ENCODE results near the gene MIOX. TPM values are rescaled to one million over a fixed set of nuclear protein-coding genes. Genes with fewer than 3 reads are reported as not detected.
"Not testable (repeated sequence)": the region's sequence is repeated elsewhere in the genome, so short reads cannot be mapped to it uniquely, and the experiment has no call there.

The MIOX gene
- total RNA-seq, 2 donors from 2014 or later, result not detected

GRCh38 chr22:50517495-50518260, 31.0 kb downstream of the MIOX start:
- no peak for TF ChIP-seq CTCF (conservative IDR thresholded peaks at IDR 0.05)
- H3K4me3 ChIP-seq (ENCODE audit: low read length), result no peak overlapping the region
- H3K27ac ChIP-seq (ENCODE audit: low read depth, low read length), result no peak overlapping the region
- H3K9me3 Mint-ChIP-seq, result no peaks in the 10 kb centered on the region
- H3K36me3 Mint-ChIP-seq (ENCODE audit: low read depth), result peaks cover 33% of the 10 kb centered on the region
- 92% methylated on average over 12 to 20 of the region's 20 CpGs for WGBS, 2 experiments (ENCODE audit: insufficient coverage in 1 of 2, insufficient read length in 1 of 2)
- no peaks in the 10 kb centered on the region for H3K4me1 Mint-ChIP-seq
- H3K27me3 Mint-ChIP-seq (ENCODE audit: insufficient read depth), result no peaks in the 10 kb centered on the region
- H3K27ac Mint-ChIP-seq, result no peak overlapping the region
- H3K9ac ChIP-seq (ENCODE audit: extremely low read depth, low read length, poor library complexity, severe bottlenecking), result no peak overlapping the region
- no peaks in the 10 kb centered on the region for H3K9me3 ChIP-seq (ENCODE audit: control insufficient read depth, low read length)
- H3K36me3 ChIP-seq (ENCODE audit: control insufficient read depth, insufficient read depth, low read length), result peaks cover 27% of the 10 kb centered on the region
- no peaks in the 10 kb centered on the region for H3K4me1 ChIP-seq (ENCODE audit: control insufficient read depth, insufficient read depth, low read length)
- peak; percentile 62 for DNase-seq
- no peak overlapping the region for H3K4me3 Mint-ChIP-seq
- H3K27me3 ChIP-seq (ENCODE audit: control insufficient read depth, insufficient read depth, low read length, poor library complexity, severe bottlenecking), result no peaks in the 10 kb centered on the region

GRCh38 chr22:50518606-50519005, 31.9 kb downstream of the MIOX start:
- H3K27ac Mint-ChIP-seq, result no peak overlapping the region
- H3K9me3 Mint-ChIP-seq, result no peaks in the 10 kb centered on the region
- no peak for TF ChIP-seq CTCF (conservative IDR thresholded peaks at IDR 0.05)
- Histone ChIP-seq H3K9ac (ENCODE audit: extremely low read depth, low read length, poor library complexity, severe bottlenecking) (no peak overlapping the region), H3K36me3 (ENCODE audit: control insufficient read depth, insufficient read depth, low read length) (peaks cover 31% of the 10 kb centered on the region), H3K4me1 (ENCODE audit: control insufficient read depth, insufficient read depth, low read length) (no peaks in the 10 kb centered on the region), H3K4me3 (ENCODE audit: low read length) (no peak overlapping the region), H3K27ac (ENCODE audit: low read depth, low read length) (no peak overlapping the region), H3K9me3 (ENCODE audit: control insufficient read depth, low read length) (no peaks in the 10 kb centered on the region), H3K27me3 (ENCODE audit: control insufficient read depth, insufficient read depth, low read length, poor library complexity, severe bottlenecking) (no peaks in the 10 kb centered on the region)
- no peak overlapping the region for H3K4me3 Mint-ChIP-seq
- H3K4me1 Mint-ChIP-seq, result no peaks in the 10 kb centered on the region
- DNase-seq, result no peak
- peaks cover 38% of the 10 kb centered on the region for H3K36me3 Mint-ChIP-seq (ENCODE audit: low read depth)
- H3K27me3 Mint-ChIP-seq (ENCODE audit: insufficient read depth), result no peaks in the 10 kb centered on the region
- WGBS, 2 experiments (ENCODE audit: insufficient coverage in 1 of 2, insufficient read length in 1 of 2), result 95% methylated on average over 4 to 7 of the region's 7 CpGs

- H3K36me3 Mint-ChIP-seq (ENCODE audit: low read depth), result peaks cover 38% of the 10 kb centered on the region
- TF ChIP-seq CTCF (conservative IDR thresholded peaks at IDR 0.05), result no peak
- H3K27ac Mint-ChIP-seq, result no peak overlapping the region
- Histone ChIP-seq H3K4me1 (ENCODE audit: control insufficient read depth, insufficient read depth, low read length) (no peaks in the 10 kb centered on the region), H3K9ac (ENCODE audit: extremely low read depth, low read length, poor library complexity, severe bottlenecking) (no peak overlapping the region), H3K27ac (ENCODE audit: low read depth, low read length) (no peak overlapping the region), H3K4me3 (ENCODE audit: low read length) (no peak overlapping the region), H3K9me3 (ENCODE audit: control insufficient read depth, low read length) (no peaks in the 10 kb centered on the region), H3K36me3 (ENCODE audit: control insufficient read depth, insufficient read depth, low read length) (peaks cover 32% of the 10 kb centered on the region), H3K27me3 (ENCODE audit: control insufficient read depth, insufficient read depth, low read length, poor library complexity, severe bottlenecking) (no peaks in the 10 kb centered on the region)
- WGBS, 2 experiments (ENCODE audit: insufficient coverage in 1 of 2, insufficient read length in 1 of 2), result 92 to 100% methylated on average over 6 to 8 of the region's 8 CpGs
- DNase-seq, result no peak
- H3K27me3 Mint-ChIP-seq (ENCODE audit: insufficient read depth), result no peaks in the 10 kb centered on the region
- no peak overlapping the region for H3K4me3 Mint-ChIP-seq
- H3K9me3 Mint-ChIP-seq, result no peaks in the 10 kb centered on the region
- no peaks in the 10 kb centered on the region for H3K4me1 Mint-ChIP-seq
Observed at GRCh38 chr22:50519151-50519550, 32.5 kb downstream of the MIOX start.

GRCh38 chr22:50520184-50520583, 33.5 kb downstream of the MIOX start:
- H3K9me3 Mint-ChIP-seq; H3K27me3 ChIP-seq (ENCODE audit: control insufficient read depth, insufficient read depth, low read length, poor library complexity, severe bottlenecking); H3K4me3 Mint-ChIP-seq; H3K27ac ChIP-seq (ENCODE audit: low read depth, low read length); H3K27ac Mint-ChIP-seq; H3K4me3 ChIP-seq (ENCODE audit: low read length); H3K4me1 Mint-ChIP-seq; H3K4me1 ChIP-seq (ENCODE audit: control insufficient read depth, insufficient read depth, low read length); DNase-seq; H3K9ac ChIP-seq (ENCODE audit: extremely low read depth, low read length, poor library complexity, severe bottlenecking); H3K9me3 ChIP-seq (ENCODE audit: control insufficient read depth, low read length); H3K27me3 Mint-ChIP-seq (ENCODE audit: insufficient read depth): not testable (repeated sequence)
- WGBS, 2 experiments (ENCODE audit: insufficient coverage in 1 of 2, insufficient read length in 1 of 2), result 96 to 97% methylated on average over 6 to 8 of the region's 8 CpGs
- peaks cover 32% of the 10 kb centered on the region for H3K36me3 ChIP-seq (ENCODE audit: control insufficient read depth, insufficient read depth, low read length)
- peaks cover 31% of the 10 kb centered on the region for H3K36me3 Mint-ChIP-seq (ENCODE audit: low read depth)

Measured in endodermal cell (in vitro differentiated cells).